UCSD-AML1 (cell line): ENCODE results near the gene TTC31.

ENCODE experiments used
- DNase-seq: peaks from one replicate; lab custom pipeline; 2025; ENCODE audit not compliant: unreplicated experiment; lab: John Stamatoyannopoulos, UW

TTC31 gene

DNA sequence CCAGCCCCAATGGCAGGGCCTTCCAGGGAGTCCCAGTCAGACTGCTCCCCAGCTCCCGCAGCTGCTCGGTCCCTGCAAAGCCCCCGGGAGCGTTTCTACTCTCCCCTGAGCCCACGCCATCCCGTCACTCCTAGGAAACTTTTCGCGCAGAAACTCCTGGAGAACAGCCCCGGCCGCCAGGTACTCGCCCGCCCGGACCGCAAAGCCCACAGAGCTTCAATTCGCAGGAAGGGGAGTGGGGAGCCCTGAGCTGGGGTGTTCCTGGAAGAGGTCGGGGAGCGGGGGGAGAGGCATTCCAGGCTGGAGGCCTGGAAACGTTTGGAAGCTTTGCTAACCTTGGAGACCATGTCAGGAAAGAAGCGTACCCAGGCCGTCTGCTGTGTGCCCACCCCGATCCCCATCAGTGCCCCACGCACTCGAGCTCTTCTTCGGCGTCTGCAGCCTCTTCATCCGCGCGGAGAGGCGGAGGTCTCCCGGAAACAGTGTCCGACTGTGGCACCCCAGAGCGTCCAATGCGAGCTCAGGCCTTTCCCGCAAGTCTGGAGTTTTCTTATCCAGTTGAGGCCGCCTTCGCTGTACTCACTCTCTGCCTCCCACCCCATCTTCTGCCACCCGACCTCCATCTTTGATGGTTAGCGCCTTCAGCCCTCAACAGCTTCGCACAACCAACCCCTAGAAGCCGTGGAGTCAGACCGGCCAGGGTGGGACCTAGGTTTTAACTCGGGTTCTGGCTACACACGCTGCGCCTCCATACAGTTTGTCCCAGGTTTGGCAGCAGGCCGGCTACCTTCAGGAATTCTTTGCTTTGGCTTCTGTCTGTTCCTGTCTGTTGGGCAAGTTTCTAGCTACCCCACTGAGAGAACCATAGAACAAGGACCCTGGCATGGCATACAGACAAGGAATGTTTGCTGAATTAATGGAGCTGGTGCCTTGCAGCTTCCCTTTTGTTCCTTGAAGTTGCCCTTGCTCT is 20.9 kb downstream of the TTC31 start:
- no peak for DNase-seq

DNA sequence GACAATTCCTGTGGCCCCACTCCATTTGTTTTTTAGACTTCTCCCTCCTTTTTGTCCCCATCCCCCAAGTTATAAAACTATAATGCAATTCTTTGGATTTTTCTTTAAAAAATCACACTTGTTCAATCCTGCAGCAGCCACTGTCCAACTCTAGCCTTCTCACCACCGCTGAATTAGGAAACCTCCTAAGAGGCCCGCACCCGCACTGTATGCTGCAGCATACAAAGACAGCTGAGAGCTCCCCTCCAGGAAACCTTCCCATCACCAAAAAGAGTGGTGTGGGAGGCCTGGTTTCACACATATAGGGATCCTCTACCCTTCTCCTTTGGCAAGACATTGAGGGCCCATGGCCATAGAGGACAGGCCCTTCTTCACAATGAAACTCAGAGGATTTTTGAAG is 21.7 kb downstream of the TTC31 start:
- no peak for DNase-seq

DNA sequence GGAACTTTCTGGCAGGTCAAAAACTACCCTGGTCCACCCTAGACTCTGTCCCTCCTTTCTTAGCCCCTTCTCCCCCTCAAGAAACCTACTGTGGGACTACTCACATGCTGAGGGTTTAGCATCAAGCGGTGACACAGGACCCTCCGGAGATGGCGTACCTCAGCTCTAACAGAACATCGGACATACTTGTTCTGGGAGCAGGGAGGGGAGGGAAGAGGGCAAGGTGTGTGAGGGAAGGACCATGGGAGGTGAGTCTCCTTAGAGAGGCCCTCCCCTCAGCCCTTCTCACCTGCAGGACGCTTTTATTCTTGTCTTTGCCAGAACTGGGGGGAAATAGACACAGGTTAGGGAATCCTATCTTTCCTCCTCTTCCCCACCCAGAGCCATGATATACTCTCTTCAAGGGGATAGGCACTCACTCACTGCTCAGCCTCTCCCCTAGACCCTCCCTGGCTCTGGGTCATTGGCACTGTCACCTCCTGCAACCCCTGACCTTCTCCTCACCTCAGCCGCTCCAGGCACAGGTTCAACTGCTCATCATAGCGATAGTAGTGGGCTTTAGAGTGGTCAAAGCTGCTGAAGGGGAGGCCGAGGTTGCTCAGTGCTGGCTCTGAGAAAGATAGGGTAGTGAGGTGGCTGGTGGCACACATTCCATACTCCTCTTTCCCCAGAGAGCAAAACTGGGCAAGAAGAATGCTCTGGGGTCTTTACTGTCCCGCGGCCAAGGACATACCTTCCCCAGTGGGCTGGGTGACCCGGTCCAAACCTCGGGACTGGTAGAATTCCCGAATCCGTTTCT is 22.8 kb downstream of the TTC31 start:
- DNase-seq, result no peak

DNA sequence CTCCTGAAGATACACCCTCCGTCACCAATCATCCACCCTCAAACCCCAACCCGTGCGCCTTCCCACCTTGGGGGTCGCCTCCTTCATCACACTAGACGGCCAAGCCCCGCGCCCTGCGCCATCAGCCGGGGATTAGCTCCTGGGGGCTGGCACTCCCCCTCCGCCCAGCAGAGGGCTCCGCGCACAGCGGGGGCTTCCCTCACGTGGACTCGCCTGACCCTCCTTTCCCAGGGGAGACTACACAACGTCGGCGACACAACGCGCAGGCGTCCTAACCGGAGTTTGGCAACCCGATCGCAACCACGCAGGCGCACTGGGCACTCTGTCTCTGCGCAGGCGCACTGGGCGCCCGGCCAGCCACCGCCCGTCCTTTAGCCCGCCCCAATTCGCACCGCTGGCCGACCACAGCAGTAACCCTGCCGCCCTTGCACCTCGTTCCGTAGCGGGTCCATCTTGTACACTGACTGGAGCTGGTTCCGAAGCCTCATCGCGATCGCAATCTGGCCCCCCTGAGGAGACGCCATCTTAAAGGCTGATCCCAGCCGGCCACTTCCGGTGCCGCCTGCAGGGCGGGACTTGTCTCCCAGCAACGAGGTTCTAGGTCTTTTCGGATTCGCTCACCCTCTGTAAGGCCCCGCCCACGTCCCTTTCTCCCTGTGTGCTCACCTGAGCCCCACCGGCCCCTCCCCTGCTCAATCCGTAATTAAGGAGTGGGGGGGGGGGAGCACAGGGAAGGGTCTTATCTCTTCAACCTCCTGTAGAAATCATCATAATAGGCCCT is 24.5 kb downstream of the TTC31 start, which contains the start of gene PCGF1:
PCGF1 (minus strand) TSS at position 551 of the 781 bp plus-strand sequence; CDS start at position 524, 27 bp downstream.
- DNase-seq, result peak; percentile 98

DNA sequence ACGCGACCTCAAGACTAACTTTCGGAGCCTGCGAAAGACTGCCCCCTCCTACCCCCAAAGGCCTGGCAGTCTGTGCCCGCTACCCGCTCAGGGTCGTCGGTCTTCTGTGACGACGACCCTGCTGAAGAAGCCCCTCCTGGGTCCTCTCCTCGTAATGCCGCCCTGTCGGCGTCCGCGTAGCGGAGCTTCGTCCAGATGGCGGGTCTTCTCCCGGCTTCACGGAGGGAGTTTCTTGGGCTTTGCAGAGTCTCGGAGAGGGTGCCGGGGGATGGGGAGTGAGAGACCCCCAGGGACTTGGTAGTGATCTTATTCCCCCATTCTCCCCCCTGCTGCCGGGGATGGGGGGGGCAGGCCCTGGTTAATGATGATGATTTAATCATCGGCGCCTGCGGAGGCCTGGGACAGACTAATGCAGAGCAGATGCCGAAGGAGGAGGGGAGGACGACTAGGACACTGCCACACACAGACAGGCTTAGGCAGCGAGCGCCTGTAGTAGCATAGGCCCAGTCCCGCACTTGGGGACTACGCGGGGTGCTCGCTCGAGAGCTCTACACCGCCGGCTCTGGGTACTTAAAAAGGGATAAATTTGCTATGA is 25.1 kb downstream of the TTC31 start:
- DNase-seq, result no peak

DNA sequence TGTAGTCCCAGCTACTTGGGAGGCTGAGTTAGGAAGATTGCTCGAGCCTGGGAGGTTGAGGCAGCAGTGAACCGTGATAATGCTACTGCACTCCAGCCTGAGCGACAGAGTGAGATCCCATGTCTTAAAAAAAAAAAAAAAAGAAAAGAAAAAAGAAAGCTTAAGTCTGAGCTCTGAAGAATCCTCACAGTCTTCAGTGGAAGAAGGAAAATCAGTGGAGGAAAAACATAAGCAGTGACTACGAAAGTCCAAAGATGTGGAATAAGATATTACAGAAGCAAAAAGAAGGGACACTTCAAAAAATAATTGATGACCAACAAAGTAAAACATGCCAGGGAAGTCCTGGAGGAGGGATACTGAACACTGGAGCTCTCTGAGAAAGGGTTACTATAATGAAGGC is 27.4 kb downstream of the TTC31 start:
- no peak for DNase-seq

DNA sequence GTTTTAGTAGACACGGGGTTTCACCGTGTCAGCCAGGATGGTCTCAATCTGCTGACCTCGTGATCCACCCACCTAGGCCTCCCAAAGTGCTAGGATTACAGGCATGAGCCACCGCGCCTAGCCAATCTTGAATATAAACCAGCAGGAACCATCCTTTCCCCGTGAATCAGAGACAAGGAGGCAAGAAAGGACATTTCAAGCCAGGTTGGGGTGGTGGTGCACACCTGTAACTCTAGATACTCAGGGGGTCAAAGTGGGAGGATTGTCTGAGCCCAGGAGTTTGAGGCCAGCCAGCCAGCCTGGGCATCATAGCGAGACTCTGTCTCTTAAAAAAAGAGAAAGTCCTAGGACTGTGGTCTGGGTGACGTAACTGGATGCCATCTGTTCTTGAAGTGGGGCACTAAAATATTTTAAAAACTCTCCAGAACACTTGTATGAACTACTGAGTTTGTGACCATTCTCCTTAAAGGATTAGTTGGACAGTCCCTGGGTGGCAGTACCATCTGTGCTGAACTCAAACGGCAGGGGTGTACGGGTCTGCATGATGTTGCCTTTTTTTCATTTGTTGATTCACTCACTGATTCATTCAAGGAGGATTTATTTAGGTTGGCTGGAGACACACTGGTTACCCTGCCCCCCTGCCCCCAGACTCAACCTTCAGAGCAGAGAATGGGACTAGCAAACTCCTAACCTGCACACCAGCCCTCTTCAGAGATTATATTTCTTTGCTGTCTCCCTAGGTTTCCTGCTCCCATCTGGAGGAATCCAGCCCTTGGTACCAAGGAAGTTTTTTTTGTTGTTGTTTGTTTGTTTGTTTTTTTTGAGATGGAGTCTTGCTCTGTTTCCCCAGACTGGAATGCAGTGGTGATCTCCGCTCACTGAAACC is 28.5 kb downstream of the TTC31 start:
- DNase-seq, result no peak

DNA sequence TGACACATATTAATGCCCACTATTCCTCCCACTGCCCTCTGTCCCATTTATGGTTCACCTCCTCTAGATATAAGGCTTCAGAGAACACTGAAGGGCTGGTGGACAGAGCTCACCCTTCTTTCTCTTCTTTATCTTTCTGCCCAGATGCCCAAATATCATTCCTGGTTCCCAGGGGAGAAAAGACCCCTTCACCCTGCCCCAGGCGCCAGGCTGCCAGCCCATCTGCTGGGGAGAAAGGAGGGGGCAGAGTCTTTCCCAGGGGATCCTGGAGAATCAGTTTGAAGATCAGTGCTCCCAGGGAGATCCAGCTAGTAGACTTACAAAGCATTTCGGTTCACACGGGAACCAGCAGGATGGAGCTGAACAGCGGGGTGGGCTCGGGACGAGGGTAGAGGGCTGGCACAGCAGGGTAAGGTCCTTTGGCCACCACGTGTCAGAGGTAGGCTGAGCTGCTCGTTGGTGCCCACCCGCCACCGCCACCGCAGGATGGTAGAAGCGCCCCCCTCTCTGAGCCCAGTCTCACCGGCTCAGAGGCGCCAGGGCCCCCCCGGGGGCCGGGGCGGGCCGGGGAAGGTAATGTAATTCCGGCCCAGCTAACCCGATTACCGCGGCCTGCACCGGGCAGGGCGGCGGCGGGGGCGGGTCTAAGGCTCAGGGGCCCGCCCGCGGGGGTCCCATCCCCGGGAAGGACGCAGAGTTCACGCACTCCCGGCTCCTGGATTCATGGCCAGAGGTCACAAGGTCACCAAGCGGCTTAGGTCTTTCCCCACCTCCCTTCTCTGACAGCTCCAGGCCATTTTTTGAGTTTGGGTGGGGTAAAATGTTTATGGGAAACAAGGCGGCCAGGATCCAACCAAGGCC is 30.1 kb downstream of the TTC31 start:
- no peak for DNase-seq

DNA sequence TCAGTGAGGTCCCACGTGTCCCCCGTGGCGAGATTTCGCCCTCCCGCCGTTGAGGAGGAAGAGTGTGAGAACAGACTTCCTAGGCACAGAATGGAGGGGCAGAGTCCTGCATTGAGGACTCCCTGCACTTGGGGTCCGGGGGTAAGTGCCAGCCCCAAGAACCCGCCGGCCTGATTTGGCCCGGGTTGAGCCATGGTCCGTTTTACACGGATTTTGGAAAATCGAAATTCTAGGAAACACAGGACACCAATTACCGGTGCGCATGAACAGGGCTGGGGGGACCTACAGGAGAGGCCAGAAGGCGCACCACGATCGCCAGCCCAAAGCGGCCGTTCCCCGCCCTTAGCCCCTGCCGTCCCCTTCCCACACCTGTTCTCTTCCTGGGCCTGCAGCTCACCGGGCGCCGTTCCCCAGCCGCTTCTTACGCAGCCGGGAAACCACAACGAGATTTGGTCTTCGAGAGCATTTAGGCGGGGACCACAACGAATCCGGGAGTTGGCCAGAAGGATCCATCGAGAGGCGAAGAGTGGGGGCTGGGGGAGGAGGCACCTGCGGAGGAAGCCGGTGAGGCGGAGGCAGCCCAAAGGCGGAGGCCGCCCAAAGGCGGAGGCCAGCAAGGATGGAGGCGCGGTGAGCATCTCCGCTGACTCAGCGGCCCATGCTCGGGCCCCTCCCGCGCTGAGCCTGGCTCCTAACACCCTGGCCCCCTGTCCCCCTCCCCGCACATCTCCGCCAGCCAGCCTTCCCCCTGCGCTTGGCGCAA is 30.9 kb downstream of the TTC31 start:
- no peak for DNase-seq

DNA sequence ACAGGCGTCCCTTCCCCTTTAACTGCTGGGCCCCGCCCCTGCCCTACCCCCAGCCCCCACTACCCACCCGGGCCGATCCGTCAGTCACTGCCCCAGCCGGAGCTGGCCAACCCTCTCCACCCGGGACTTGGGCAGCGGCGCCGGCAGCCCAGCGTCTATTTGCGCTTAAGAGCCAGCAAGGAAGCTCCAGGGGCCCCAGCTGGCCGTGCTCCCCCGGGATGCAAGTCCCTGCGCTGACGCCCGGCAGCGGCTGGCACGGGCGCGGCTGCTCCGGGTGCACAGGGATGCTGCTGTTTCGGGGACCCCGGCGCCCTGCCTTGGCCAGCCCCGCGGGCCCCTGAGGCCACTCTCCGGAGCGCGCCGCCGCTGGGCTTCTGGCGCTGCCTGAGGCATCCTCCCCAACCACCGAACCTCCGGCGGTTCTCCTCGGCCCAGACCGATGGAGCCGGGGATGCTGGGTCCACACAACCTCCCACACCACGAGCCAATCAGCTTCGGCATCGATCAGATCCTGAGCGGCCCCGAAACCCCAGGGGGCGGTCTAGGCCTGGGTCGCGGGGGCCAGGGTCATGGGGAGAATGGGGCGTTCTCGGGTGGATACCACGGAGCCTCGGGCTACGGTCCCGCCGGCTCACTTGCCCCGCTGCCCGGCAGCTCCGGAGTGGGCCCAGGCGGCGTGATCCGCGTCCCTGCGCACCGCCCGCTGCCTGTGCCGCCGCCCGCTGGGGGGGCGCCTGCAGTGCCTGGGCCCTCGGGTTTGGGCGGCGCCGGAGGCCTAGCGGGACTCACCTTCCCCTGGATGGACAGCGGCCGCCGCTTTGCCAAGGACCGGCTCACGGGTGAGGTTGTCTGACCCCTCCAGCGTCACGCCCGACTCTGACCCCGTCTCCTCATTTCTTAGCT is 31.7 kb downstream of the TTC31 start, which contains the start of gene TLX2:
TLX2 (plus strand) TSS at position 83 of the 903 bp plus-strand sequence; CDS start at position 440, 357 bp downstream.
- DNase-seq, result no peak

DNA sequence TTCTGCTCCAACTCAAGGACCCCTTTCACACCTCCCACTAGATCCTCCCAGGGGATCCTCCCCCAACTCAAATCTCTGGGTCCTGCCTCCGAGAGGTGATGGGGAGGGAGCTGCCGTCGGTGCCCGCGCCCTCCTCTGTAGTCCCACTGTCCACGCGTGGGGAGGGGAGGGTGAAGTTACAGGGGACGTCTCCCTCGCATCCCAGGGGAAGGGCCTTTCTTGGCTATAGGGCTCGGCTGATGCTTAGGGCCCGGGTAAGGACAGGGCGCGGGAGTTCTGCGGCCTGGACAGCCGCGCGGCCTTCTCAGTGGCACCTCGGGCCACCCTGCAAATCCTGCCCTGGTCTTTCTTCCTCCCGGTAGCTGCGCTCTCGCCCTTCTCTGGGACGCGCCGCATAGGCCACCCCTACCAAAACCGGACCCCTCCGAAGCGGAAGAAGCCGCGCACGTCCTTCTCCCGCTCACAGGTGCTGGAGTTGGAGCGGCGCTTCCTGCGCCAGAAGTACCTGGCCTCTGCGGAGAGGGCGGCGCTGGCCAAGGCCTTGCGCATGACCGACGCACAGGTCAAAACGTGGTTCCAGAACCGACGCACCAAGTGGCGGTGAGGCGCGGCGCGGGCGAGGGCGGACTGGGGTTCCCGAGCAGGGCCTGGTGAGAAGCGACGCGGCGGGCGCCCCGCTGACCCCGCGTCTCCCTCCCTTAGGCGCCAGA is 32.5 kb downstream of the TTC31 start:
- DNase-seq, result no peak

DNA sequence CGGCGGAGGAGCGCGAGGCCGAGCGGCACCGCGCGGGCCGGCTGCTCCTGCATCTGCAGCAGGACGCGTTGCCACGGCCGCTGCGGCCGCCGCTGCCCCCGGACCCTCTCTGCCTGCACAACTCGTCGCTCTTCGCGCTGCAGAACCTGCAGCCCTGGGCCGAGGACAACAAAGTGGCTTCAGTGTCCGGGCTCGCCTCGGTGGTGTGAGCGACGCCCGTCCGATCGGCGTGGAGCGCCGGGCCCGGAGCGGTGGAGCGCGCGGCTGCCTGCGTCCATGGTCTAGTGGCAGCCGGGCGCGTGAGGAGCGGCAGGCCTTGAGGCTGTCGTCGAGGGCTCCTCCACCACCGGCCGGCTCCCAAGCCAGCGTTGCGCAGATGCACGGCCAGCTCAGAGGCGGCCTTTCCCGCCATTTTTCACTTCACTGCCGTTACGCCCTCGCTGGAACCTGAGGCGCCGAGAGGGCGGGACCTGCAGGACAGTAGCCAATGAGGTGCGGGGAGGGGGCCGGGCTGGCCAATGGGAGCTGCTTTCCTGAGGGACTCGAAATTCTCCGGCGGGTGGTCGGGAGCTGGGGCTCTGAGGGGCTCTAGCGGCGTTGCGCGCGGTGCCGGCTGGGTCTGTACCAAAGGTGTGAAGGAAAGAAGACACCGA is 33.2 kb downstream of the TTC31 start:
- no peak for DNase-seq

DNA sequence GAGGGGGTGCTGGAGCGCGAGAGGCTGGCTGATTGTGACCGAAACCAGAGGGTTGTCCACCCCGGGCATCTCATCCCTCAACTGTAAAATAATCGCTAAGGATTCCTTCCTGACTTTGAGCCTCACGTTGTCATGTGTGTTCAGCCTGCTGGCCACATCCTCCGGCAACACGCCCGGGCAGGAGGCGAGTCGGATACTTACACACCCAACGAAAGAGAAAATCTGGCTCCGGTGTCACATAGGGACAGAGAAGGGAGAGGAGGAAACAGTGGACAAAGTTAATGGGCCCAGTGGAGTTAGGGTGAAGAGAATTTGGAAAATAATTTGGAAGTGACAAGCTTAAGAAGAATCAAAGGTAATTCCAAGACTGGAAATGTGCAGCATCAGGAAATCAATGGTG is 33.8 kb downstream of the TTC31 start:
- DNase-seq, result no peak

DNA sequence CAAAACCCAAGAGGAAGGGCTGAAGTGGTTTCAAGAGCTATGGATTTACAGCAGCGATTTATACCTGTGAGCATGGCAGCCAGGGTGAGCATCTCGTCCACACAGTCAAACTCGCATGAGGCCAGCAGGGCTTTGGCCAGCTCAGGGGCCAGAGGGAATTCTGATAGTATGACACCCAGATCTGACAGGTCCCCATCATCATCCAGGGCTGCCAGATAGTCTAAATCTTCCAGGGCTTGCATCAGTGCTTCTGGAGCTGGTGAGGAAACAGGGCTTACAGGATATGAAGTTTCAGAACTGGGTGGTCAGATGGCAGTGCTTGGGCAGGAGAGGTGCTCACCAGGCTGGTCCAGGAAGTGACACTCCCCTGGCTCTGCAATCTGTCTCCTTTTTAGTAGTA is 39.6 kb downstream of the TTC31 start:
- DNase-seq, result no peak

DNA sequence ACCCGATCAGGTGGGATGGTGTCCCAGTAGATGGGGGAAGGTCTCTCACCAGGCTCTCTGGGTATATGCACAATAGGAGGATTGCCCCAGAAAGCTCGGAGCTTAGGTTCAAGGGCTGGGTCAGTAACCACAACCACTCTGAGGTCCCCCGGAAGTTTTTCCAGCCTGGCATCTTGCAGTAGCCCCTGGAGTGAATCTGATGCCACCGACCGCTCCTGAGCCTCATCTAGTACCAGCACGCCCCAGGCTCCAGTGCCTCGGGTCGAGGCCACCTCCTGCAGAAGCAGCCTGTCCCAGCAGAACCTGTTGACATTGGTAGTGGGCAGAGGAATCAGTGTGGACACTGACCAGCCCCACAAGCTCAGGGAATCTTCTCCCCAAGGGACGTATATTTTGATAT is 41.1 kb downstream of the TTC31 start:
- no peak for DNase-seq
